GM19438 (cell line): ENCODE results near the gene COPG2.

Experiments
- ATAC-seq: cut with Tn5 transposase; IDR thresholded peaks from one replicate; pipeline ENCODE4 v1.9.1; 2021; ENCODE audit warnings: low read depth; ENCODE audit not compliant: unreplicated experiment

COPG2 gene

GRCh38 chr7:130479716-130480400 is 188.7 kb downstream of the COPG2 start:
- no peak for ATAC-seq

GRCh38 chr7:130478991-130479390 is 189.6 kb downstream of the COPG2 start:
- no peak for ATAC-seq

DNA sequence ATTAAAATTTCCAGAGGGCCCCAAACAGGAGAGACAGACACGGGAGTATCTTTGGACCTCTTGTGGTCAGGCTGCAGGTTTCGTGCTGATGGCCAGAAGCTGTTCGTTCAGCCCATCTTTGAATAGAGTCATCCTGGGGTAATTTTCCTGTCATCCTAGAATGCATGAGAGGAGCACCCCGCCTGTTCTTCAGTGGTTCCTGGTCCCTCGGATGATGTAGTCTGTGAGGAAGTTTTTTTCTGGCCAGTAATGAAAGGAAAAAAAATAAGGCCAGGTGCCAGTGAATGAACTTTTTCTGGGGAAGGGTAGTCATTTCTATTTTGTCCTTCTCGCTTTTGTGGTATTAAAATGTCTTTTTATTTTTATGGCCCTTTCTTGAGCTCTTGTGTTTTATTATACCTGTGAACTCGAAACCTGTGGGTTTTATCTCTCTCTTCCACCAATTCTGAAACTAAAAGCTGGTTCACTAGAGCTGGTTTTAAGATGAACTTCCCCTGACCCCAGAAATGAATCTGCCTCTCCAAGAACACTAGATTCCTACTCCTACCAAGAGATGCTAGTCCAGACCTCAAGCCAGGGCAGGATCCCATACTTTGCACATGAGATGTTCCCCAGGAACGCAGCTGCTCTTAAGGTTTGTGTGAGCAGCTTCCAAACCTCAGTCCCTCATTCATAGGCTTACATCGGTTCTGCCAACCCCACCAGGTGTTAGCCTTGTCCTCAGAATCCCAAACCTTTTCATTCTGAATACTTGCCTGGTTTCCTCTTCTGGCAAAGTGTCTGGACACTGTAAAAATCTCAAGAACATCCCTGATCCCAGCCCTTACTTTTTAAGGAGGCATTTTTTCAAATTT is 192.0 kb downstream of the COPG2 start:
- ATAC-seq = no peak

GRCh38 chr7:130475776-130476175 is 192.8 kb downstream of the COPG2 start:
- ATAC-seq = no peak

- ATAC-seq = no peak
These were observed 194.7 kb downstream of the COPG2 start for GRCh38 chr7:130473876-130474275.

GRCh38 chr7:130473289-130473688 is 195.3 kb downstream of the COPG2 start:
- no peak for ATAC-seq

GRCh38 chr7:130471974-130472373 is 196.6 kb downstream of the COPG2 start:
- no peak for ATAC-seq

DNA sequence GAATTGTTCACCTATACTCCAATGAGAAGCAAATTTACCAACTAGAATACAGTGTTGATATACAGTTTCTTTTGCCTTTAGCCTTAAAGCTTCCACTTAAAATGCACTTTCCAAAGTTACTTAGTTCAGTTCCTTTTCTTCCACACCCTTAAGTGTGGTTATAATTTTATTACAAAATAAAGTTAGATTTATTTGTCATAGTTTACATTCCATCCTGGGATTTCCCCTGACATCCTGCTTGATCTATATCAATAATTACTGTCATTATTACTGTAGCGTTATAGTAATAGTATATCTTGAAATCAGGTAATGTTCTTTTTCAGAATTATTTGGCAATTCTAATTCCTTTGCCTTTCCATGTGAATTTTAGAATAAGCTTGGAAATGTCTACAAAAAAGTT is 199.9 kb downstream of the COPG2 start:
- no peak for ATAC-seq

DNA sequence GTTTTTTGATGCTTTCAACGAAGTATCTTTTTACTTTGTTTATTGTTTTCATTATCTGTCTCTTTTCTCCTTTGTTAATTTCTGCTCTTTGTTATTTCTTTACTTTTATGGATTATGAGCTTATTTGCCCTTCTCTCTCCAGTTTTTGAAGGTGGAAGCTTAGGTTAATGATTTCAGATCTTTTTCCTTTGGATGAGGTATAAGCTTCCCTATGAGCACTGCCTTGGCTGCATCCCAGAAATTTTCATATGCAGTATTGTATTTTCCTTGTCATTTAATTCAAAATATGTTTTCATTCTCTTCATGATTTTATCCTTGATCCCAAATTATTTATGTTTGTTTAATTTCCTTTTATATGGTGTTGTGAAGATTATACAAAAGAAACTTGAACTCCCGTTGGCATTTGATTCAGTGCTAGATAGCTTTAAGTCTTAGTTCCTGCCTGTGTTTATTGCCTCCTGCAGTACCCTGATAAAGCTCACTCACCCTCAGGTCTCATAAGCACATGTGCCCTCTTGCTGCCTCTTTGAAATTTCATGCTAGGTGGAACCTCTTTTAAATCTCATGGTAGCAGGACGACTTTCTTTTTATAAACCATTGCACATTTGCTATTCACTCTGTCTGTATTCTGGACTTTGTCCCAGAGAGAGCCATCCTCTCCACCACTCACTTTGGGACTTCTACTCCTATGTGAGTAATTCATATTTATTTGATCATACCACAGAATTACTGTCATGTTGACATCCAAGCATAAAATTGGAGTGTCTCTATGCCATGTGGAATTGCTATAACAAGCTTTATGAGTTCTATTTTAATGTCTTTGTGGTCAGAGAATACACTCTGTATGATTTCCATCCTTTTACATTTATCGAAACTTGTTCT is 204.8 kb downstream of the COPG2 start:
- no peak for ATAC-seq

DNA sequence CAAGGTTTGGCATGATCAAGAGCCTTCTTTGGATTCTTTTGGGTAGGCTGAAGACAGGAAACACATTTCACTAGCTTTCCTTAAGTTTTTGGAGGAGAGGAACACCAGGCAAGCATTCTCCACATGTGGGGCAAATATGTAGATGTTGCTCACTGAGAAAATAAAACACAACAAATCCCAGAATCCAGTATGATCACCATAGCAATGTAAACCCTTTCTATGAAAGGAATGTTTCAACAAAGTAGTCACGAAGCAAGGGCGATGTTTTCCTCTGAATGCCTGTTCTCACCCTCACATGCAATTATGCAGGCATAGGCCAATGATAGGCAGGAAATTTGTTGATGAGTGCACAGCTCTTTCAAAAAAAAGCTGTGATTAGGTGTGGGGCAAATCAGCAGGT is 207.3 kb downstream of the COPG2 start:
- no peak for ATAC-seq

DNA sequence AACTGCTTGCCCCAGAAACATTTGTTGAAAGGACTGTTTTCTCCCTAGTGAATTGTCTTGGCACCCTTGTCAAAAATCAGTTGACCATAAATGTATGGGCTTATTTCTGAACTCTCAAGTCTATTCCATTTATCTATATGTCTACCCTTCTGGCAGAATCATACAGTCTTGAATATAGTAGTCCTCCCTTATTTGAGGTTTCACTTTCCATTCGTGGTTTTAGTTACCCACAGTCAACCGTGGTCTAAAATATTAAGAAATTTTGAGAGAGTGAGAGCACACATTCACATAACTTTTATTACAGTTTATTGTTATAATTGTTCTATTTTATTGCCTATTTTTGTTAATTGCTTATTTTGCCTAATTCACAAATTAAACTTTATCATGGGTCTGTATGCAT is 210.3 kb downstream of the COPG2 start:
- ATAC-seq = no peak
